SKM-1 (cell line): Measurements from ENCODE around the gene FSTL4.
"Not testable (repeated sequence)": the region's sequence is repeated elsewhere in the genome, so short reads cannot be mapped to it uniquely, and the experiment has no call there.

Experiments
- DNase-seq: peaks from one replicate; lab custom pipeline; 2025; ENCODE audit not compliant: unreplicated experiment; lab: John Stamatoyannopoulos, UW

FSTL4 gene

GRCh38 chr5:133203317-133204305, 408.7 kb downstream of the FSTL4 start:
- no peak for DNase-seq

- DNase-seq = no peak
Measured at GRCh38 chr5:133202066-133202665, 410.2 kb downstream of the FSTL4 start.

- no peak for DNase-seq
Measured at GRCh38 chr5:133201310-133201709, 411.0 kb downstream of the FSTL4 start.

GRCh38 chr5:133200256-133200655, 412.1 kb downstream of the FSTL4 start:
- no peak for DNase-seq

GRCh38 chr5:133199417-133200178, 412.7 kb downstream of the FSTL4 start:
- DNase-seq = no peak

GRCh38 chr5:133198511-133198910, 413.8 kb downstream of the FSTL4 start:
- DNase-seq = no peak

GRCh38 chr5:133196441-133197085, 415.8 kb downstream of the FSTL4 start:
- DNase-seq = no peak

GRCh38 chr5:133195250-133195649, 417.1 kb downstream of the FSTL4 start:
- DNase-seq = no peak

- no peak for DNase-seq
Measured at GRCh38 chr5:133193794-133194193, 418.5 kb downstream of the FSTL4 start.

- no peak for DNase-seq
Measured at GRCh38 chr5:133192716-133193115, 419.6 kb downstream of the FSTL4 start.

- DNase-seq = no peak
Measured at GRCh38 chr5:133189881-133190280, 422.5 kb downstream of the FSTL4 start.

GRCh38 chr5:133179405-133179804, 432.9 kb downstream of the FSTL4 start:
- DNase-seq = no peak

- DNase-seq = not testable (repeated sequence)
Measured at GRCh38 chr5:133170756-133171387, 441.5 kb downstream of the FSTL4 start.

- no peak for DNase-seq
Measured at GRCh38 chr5:133164759-133165158, 447.6 kb downstream of the FSTL4 start.

GRCh38 chr5:133163839-133164238, 448.5 kb downstream of the FSTL4 start:
- DNase-seq = no peak

GRCh38 chr5:133159543-133159942, 452.8 kb downstream of the FSTL4 start:
- no peak for DNase-seq

GRCh38 chr5:133155326-133155969, 456.9 kb downstream of the FSTL4 start:
- no peak for DNase-seq

GRCh38 chr5:133154274-133155075, 457.9 kb downstream of the FSTL4 start:
- no peak for DNase-seq

- no peak for DNase-seq
Measured at GRCh38 chr5:133150909-133151544, 461.3 kb downstream of the FSTL4 start.
